WI38 (cell line): ENCODE results near the gene KRTAP5-2.

Experiments used
- H3K4me3 ChIP-seq: 2 replicates; pipeline ENCODE4 v1.5.1; 2011; ENCODE audit warnings: low read depth, mild to moderate bottlenecking, control low read depth, low read length
- TF ChIP-seq, protein P1 (sequence below): IDR thresholded peaks from 2 replicates; pipeline ENCODE4 v1.5.1; 2012; ENCODE audit warnings: low read depth, mild to moderate bottlenecking, control low read depth, low read length

KRTAP5-2 gene

DNA sequence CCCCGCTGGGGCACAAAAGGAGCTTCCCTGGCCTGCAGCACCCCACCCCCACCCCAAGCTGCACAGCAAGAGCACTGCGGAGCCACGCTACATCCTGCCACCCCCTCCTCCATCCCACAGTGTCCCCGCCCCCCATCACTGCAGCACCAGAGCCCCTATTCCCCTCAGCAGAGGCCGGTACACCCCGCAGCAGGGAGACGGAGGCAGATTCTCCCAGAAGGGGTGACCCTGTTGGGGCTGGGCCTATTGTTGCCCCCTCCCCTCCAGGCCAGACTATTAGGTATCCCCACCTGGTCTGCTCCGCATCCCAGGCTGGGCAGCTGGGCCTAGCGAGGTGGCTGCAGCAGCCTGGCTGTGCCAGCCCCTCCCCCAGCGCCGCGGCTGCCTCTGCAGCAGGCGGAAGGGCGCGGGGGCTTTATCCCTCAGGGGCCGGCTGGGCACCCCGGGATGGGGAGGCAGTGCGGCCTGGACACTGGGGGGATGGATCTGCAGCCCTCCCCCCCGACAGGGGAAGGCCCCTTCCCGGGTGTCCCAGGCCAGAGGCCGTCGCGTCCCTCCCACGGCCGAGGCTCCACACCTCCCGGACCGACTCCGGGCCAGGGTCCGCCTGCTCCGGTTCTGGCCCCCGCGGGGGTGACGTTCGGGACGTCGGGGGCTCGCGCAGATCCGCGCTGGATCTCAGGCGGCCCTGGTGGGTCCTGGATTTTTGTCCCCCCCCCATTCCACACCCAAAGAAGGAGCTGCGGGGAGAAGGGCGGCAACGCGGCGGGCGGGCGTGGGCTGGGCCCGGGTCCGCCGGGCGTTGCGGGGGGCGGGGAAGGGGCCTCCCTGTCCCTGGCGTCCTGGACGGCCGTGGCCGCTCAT is 27.0 kb downstream of the KRTAP5-2 start:
- TF ChIP-seq, protein P1, sequence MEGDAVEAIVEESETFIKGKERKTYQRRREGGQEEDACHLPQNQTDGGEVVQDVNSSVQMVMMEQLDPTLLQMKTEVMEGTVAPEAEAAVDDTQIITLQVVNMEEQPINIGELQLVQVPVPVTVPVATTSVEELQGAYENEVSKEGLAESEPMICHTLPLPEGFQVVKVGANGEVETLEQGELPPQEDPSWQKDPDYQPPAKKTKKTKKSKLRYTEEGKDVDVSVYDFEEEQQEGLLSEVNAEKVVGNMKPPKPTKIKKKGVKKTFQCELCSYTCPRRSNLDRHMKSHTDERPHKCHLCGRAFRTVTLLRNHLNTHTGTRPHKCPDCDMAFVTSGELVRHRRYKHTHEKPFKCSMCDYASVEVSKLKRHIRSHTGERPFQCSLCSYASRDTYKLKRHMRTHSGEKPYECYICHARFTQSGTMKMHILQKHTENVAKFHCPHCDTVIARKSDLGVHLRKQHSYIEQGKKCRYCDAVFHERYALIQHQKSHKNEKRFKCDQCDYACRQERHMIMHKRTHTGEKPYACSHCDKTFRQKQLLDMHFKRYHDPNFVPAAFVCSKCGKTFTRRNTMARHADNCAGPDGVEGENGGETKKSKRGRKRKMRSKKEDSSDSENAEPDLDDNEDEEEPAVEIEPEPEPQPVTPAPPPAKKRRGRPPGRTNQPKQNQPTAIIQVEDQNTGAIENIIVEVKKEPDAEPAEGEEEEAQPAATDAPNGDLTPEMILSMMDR, result no peak
- H3K4me3 ChIP-seq, result peak overlapping the region; percentile 64

DNA sequence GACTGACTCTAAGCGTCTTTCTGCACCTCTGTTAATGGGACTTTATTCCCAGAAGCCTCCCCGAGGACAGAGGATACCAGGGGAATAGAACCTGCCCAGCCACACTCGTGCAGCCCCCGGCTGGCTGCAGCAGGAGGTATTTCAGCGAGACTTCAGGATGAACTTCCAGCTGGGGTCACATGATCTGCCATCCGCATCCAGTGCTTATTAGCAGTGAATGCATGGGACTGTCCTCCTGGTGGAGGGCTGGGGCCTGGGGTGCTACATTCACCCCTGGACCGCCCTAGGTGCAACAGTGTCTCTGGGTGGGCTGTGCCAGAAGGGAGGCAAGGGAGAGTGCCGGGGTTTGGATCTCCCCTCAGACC is 27.6 kb downstream of the KRTAP5-2 start:
- no peak overlapping the region; the same call in 1 of the 2 replicates for H3K4me3 ChIP-seq
- TF ChIP-seq, protein P1, result no peak

DNA sequence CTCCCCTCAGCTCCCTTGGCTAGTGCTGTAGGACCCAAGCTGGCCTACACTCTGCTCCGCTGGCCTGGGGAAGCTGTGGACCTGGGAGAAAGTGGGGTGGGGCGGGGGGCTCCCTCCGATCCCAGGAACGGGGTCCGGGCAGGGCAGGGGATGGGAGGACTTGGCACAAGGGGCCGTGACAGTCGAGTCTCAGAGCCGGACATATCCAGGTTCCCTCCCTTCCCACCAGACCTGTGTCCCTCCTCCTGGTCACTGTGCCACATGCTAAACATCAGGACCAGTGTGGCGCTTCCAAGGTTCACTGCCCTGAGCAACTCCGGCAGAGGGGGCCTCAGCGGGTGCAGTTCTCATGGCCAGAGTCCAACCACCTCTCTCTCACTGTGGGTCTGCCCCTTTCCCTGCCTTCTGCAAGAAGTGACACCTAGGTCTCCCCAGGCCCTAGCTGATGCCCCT is 28.1 kb downstream of the KRTAP5-2 start:
- H3K4me3 ChIP-seq, result no peak overlapping the region
- TF ChIP-seq, protein P1, result no peak

DNA sequence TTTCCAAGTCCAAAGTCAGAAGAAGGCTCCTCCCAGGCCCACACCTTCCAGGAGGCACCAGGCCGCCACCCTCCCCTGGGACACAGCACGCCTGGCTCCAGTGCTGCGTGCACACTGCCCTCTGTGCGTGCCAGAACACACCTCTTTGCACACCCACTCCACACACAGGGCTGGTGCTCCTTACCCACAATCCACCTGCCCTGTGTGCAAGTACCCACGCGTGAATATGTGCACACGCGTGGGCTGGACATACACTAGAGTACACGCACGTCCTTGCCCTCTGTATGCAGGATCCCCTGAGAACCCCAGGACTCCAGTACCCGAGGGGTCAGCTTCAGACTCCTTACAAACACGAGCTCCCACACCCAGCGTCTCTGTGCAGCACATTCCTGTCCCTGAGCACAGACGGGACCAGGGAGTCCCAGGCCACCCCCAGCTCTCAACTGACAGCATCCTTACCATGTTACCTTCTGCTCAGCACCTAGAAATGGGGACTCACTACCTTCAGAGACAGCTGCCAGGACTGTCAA is 28.8 kb downstream of the KRTAP5-2 start:
- no peak overlapping the region for H3K4me3 ChIP-seq

DNA sequence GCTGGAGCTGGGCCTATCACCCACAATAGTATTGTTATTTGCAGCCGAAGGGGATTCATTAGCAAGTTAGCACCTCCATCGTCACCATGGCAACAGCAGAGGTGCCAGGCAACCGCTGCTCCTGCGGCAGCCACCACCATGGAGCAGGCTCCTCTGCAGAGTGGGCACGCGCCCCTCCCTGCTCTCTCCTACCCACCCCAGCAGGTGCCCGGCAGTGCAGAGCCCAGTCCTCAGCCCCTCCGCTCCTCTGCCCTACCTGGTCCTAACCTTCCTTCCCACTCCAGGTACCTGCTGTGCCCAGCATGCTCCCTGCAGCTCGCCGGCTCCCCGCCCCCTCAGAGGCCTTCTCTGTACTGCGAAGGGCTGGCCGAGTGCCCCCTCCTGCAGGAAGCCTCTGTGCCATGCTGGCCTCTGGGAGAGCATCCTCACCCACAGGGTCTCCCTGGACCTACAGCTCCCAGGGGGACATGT is 29.6 kb downstream of the KRTAP5-2 start:
- H3K4me3 ChIP-seq, result no peak overlapping the region
- TF ChIP-seq, protein P1, result no peak

More for the DNA sequence above, 28.8 kb downstream of the KRTAP5-2 start:
- TF ChIP-seq, protein P1, result no peak

DNA sequence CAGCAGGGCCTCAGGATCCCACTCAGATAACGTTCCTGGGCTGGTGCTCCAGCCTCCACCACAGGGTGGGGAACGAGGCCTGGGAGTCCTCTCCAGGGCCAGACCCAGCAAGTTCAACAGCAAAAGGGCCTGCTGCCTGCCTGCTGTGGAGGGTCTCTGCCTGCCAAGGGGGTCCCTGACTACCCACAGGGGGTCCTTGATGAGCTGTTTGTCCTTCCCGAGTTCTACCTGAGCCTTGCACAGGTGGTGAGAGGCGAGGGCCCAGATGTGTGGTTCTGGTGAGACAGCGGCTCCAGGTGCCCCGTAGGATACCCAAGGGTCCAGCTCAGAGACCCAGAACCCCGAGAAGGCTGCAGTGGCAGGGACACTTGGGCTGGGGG is 30.4 kb downstream of the KRTAP5-2 start:
- TF ChIP-seq, protein P1, result no peak
- no peak overlapping the region for H3K4me3 ChIP-seq

DNA sequence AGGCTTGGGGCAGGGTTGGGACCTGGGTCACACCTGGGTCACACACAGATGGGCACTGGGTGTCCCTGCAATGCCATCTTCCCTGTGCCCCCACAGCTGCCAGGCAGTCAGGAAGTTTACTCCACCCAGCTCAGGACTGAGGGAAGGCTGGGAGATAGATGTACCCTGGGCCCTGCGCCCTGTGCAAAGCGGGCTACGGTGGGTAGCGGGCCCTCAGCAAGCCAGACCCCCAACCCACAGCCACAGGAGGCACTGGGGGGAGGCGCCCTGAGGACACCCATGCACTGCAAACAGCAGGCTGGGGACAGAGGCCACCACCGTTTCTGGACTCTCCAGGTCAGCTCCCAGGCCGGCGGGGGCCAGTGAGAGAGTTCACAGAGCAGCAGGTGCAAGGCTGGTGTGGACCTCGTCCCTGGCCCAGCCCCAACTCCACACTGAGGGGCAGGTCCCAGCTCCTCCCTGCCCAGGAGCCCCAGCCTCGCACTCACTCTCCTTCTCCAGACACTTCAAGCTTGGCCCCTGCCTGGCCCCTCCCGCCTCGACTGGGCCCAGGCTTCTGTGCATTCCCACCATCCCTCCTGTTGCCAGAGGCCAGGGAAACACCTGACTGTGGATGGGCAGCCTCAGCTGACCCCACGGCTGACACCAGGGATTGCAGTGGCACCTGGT is 30.9 kb downstream of the KRTAP5-2 start:
- TF ChIP-seq, protein P1, result no peak
- no peak overlapping the region for H3K4me3 ChIP-seq
